Karpas-422 (cell line): ENCODE measurements around the gene THSD4. TPM values are rescaled to one million over a fixed set of nuclear protein-coding genes. Genes with fewer than 3 reads are reported as not detected.
A peak's percentile ranks its signal among the peaks of the same experiment; 100 is the strongest.

Experiments used
- DNase-seq: peaks from one replicate; pipeline ENCODE4 v3.0.0-alpha.2; 2015
- H2AFZ ChIP-seq: fragments of 200-600 bp; sonication (generic); 2 replicates; pipeline ENCODE4 v1.6.1; 2014; ENCODE audit warnings: antibody characterized with exemption, low read length, mixed read lengths
- H3K27ac ChIP-seq: fragments of 200-600 bp; sonication (generic); 2 replicates; pipeline ENCODE4 v1.5.1; 2014; ENCODE audit warnings: mild to moderate bottlenecking, low read length, moderate library complexity
- H3K27me3 ChIP-seq: fragments of 200-600 bp; sonication (generic); 2 replicates; pipeline ENCODE4 v1.6.1; 2014; ENCODE audit warnings: low read length, mixed read lengths
- H3K36me3 ChIP-seq: fragments of 200-600 bp; sonication (generic); 2 replicates; pipeline ENCODE4 v1.6.1; 2014; ENCODE audit warnings: low read length, mixed read lengths; ENCODE audit not compliant: insufficient read depth
- H3K4me1 ChIP-seq: fragments of 200-600 bp; sonication (generic); 2 replicates; pipeline ENCODE4 v1.6.1; 2014; ENCODE audit warnings: mild to moderate bottlenecking, low read length, mixed read lengths
- H3K4me2 ChIP-seq: fragments of 200-600 bp; sonication (generic); 2 replicates; pipeline ENCODE4 v1.6.1; 2014; ENCODE audit warnings: low read length, low read depth, mild to moderate bottlenecking; ENCODE audit not compliant: poor library complexity, severe bottlenecking
- H3K4me3 ChIP-seq: fragments of 200-600 bp; sonication (generic); 2 replicates; pipeline ENCODE4 v1.5.1; 2014; ENCODE audit warnings: mild to moderate bottlenecking, antibody characterized with exemption, low read length, mixed read lengths
- H3K79me2 ChIP-seq: fragments of 200-600 bp; sonication (generic); 2 replicates; pipeline ENCODE4 v1.6.1; 2014; ENCODE audit warnings: mild to moderate bottlenecking, low read length, mixed read lengths
- H3K9ac ChIP-seq: fragments of 200-600 bp; sonication (generic); 2 replicates; pipeline ENCODE4 v1.6.0; 2014; ENCODE audit warnings: low read length
- H3K9me2 ChIP-seq: fragments of 200-600 bp; sonication (generic), shearing (Covaris generic); replicated peaks from 2 replicates; pipeline ENCODE4 v1.6.0; 2014; ENCODE audit warnings: mild to moderate bottlenecking, low read length, moderate library complexity; ENCODE audit not compliant: insufficient read depth
- H3K9me3 ChIP-seq: fragments of 300-700, 200-600 bp; sonication (generic); 2 replicates; pipeline ENCODE4 v1.6.1; 2014; ENCODE audit warnings: low read length, mixed read lengths
- H4K20me1 ChIP-seq: fragments of 200-600 bp; sonication (generic); 2 replicates; pipeline ENCODE4 v1.6.1; 2014; ENCODE audit warnings: mild to moderate bottlenecking, antibody characterized with exemption, low read length, low read depth; ENCODE audit not compliant: insufficient read depth
- total RNA-seq: library from RNA; depleted of rRNA; stranded (reverse); fragments of >200 nt; shearing (Covaris generic); gene quantifications from 2 replicates; pipeline ENCODE4 v1.2.3, GENCODE V29; 2014; ENCODE audit warnings: low replicate concordance

THSD4 gene
- total RNA-seq, 1 experiment from 2014 or later, result 0.11 TPM

DNA sequence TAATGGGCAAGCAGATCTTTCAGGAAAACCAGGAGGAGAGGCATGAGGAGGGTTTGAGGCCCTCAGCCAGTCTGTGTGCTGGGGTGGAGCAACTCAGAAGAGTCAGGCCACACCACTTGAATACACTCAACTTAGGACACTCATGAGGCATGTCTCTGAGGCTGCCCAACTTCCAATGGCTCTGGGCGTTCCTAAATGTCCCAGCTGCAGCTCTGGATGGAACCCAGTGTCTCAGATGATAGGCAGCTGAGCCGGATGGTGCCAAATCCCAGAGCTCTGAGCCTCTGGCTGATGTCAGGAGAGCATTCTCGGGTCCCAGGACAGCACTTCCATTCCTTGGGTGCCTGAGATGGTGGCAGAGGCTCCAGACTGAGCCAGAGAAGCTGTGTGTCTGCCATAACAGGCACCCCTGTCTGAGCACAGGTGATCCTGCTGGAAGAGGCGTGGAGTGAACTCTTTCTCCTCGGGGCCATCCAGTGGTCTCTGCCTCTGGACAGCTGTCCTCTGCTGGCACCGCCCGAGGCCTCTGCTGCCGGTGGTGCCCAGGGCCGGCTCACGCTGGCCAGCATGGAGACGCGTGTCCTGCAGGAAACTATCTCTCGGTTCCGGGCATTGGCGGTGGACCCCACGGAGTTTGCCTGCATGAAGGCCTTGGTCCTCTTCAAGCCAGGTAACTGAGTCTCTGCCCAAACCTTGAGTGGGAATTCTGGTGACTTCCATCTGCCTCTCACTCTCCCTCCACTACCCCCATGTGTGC lies 697.9 kb downstream of the THSD4 start:
- Histone ChIP-seq H3K4me2 (no peak overlapping the region), H3K79me2 (no peaks in the 10 kb centered on the region), H3K4me1 (peaks cover 2% of the 10 kb centered on the region; the same call in 1 of the 2 replicates), H3K36me3 (no peaks in the 10 kb centered on the region), H4K20me1 (no peaks in the 10 kb centered on the region), H2AFZ (no peak overlapping the region), H3K27me3 (no peaks in the 10 kb centered on the region), H3K9ac (no peak overlapping the region), H3K9me2 (no peaks in the 10 kb centered on the region), H3K9me3 (no peaks in the 10 kb centered on the region), H3K27ac (no peak overlapping the region), H3K4me3 (no peak overlapping the region)
- DNase-seq, result peak; percentile 38

GRCh38 chr15:71813723-71814470 lies 698.6 kb downstream of the THSD4 start:
- Histone ChIP-seq H3K27me3 (no peaks in the 10 kb centered on the region), H3K4me3 (no peak overlapping the region), H3K9ac (no peak overlapping the region), H3K4me2 (no peak overlapping the region), H3K9me2 (no peaks in the 10 kb centered on the region), H3K4me1 (no peaks in the 10 kb centered on the region), H3K27ac (no peak overlapping the region), H3K79me2 (no peaks in the 10 kb centered on the region), H3K9me3 (no peaks in the 10 kb centered on the region), H4K20me1 (no peaks in the 10 kb centered on the region), H2AFZ (no peak overlapping the region), H3K36me3 (no peaks in the 10 kb centered on the region)
- DNase-seq, result no peak

- Histone ChIP-seq H3K36me3 (no peaks in the 10 kb centered on the region; the same call in 1 of the 2 replicates), H4K20me1 (no peaks in the 10 kb centered on the region), H3K9me3 (no peaks in the 10 kb centered on the region), H3K4me1 (no peaks in the 10 kb centered on the region), H3K4me3 (no peak overlapping the region), H3K79me2 (no peaks in the 10 kb centered on the region), H3K27me3 (no peaks in the 10 kb centered on the region), H3K9ac (no peak overlapping the region), H3K9me2 (no peaks in the 10 kb centered on the region), H3K4me2 (no peak overlapping the region), H3K27ac (no peak overlapping the region), H2AFZ (no peak overlapping the region)
- no peak for DNase-seq
Observed at GRCh38 chr15:71815301-71815700, 700.0 kb downstream of the THSD4 start.

GRCh38 chr15:71817351-71817750 lies 702.1 kb downstream of the THSD4 start:
- Histone ChIP-seq H4K20me1 (no peaks in the 10 kb centered on the region), H3K4me3 (no peak overlapping the region), H3K9me3 (peaks cover 8% of the 10 kb centered on the region), H3K36me3 (peaks cover 11% of the 10 kb centered on the region), H3K27me3 (no peaks in the 10 kb centered on the region), H3K27ac (no peak overlapping the region), H3K9me2 (no peaks in the 10 kb centered on the region), H3K4me2 (no peak overlapping the region), H3K9ac (no peak overlapping the region), H3K4me1 (no peaks in the 10 kb centered on the region), H2AFZ (no peak overlapping the region), H3K79me2 (no peaks in the 10 kb centered on the region)
- DNase-seq, result no peak

- Histone ChIP-seq H4K20me1 (no peaks in the 10 kb centered on the region), H3K79me2 (no peaks in the 10 kb centered on the region), H3K27ac (no peak overlapping the region), H3K9me3 (peaks cover 12% of the 10 kb centered on the region), H2AFZ (no peak overlapping the region), H3K4me3 (no peak overlapping the region), H3K27me3 (no peaks in the 10 kb centered on the region), H3K36me3 (peaks cover 36% of the 10 kb centered on the region), H3K4me2 (no peak overlapping the region), H3K9ac (no peak overlapping the region), H3K4me1 (no peaks in the 10 kb centered on the region), H3K9me2 (no peaks in the 10 kb centered on the region)
- no peak for DNase-seq
Observed at GRCh38 chr15:71820127-71820526, 704.9 kb downstream of the THSD4 start.

DNA sequence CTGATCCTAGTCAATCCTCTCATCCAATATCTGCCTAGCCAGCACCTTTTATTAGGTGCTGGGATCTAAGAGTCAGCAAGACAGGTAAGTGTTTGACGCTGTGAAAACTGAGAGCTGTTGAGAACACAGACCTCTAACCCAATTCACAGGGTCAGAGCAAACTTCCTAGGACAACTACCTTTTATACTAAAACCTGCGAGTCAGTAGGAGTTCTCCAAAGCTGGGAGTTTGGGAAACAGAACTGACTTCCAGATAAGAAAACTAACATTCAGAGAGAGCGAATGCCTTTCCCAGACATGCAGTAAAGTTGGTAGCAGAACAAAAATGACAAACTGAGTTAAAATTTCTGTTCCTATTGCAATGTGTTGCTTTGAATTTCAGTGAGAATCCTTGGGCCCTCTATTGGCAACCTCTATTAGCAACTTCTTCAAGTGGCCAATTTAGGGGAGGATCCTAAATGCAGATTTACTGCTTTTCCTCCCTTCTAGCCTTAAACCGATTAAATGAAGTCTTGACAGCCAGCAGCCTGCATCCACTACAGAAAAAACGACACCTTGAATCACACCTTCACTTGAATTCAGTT lies 706.4 kb downstream of the THSD4 start:
- peaks cover 50% of the 10 kb centered on the region for H3K36me3 ChIP-seq
- no peak for DNase-seq
- H3K9me3 ChIP-seq, result peaks cover 12% of the 10 kb centered on the region
- no peaks in the 10 kb centered on the region for H3K4me1 ChIP-seq
- no peak overlapping the region for H3K27ac ChIP-seq
- H3K4me3 ChIP-seq, result no peak overlapping the region
- no peaks in the 10 kb centered on the region for H4K20me1 ChIP-seq
- no peak overlapping the region for H3K9ac ChIP-seq
- H3K79me2 ChIP-seq, result no peaks in the 10 kb centered on the region
- H3K4me2 ChIP-seq, result no peak overlapping the region
- no peaks in the 10 kb centered on the region for H3K9me2 ChIP-seq
- H2AFZ ChIP-seq, result no peak overlapping the region
- H3K27me3 ChIP-seq, result no peaks in the 10 kb centered on the region

GRCh38 chr15:71822890-71823630 lies 707.8 kb downstream of the THSD4 start:
- no peaks in the 10 kb centered on the region for H3K9me2 ChIP-seq
- H4K20me1 ChIP-seq, result no peaks in the 10 kb centered on the region
- no peak overlapping the region for H3K9ac ChIP-seq
- no peaks in the 10 kb centered on the region for H3K79me2 ChIP-seq
- H3K36me3 ChIP-seq, result peaks cover 65% of the 10 kb centered on the region
- H2AFZ ChIP-seq, result no peak overlapping the region
- no peak overlapping the region for H3K4me2 ChIP-seq
- H3K9me3 ChIP-seq, result peaks cover 12% of the 10 kb centered on the region
- H3K4me1 ChIP-seq, result no peaks in the 10 kb centered on the region
- DNase-seq, result no peak
- H3K27me3 ChIP-seq, result no peaks in the 10 kb centered on the region
- H3K27ac ChIP-seq, result no peak overlapping the region
- H3K4me3 ChIP-seq, result no peak overlapping the region

- no peak overlapping the region for H3K27ac ChIP-seq
- no peak overlapping the region for H2AFZ ChIP-seq
- no peak overlapping the region for H3K9ac ChIP-seq
- DNase-seq, result no peak
- no peaks in the 10 kb centered on the region for H3K9me2 ChIP-seq
- no peaks in the 10 kb centered on the region for H3K79me2 ChIP-seq
- no peak overlapping the region for H3K4me2 ChIP-seq
- no peak overlapping the region for H3K4me3 ChIP-seq
- peaks cover 12% of the 10 kb centered on the region for H3K9me3 ChIP-seq
- H3K27me3 ChIP-seq, result no peaks in the 10 kb centered on the region
- no peaks in the 10 kb centered on the region for H4K20me1 ChIP-seq
- no peaks in the 10 kb centered on the region for H3K4me1 ChIP-seq
- peaks cover 72% of the 10 kb centered on the region for H3K36me3 ChIP-seq
Observed at GRCh38 chr15:71823801-71824200, 708.5 kb downstream of the THSD4 start.
